ENCODE data around the gene AK9. TPM values are rescaled to one million over a fixed set of nuclear protein-coding genes. Genes with fewer than 3 reads are reported as not detected.

Gene AK9
- total RNA-seq = 1 to 10 TPM; 2.5 to 5.0 TPM
- polyA plus RNA-seq = 1 to 10 TPM; 1.1 to 5.3 TPM

- Histone ChIP-seq H3K36me3 (ENCODE audit: control insufficient read depth in 4 of 4, insufficient read depth in 3 of 4, low read depth in 1 of 4, low read length in 3 of 4) (peaks cover 0 to 4% (median 0%) of the 10 kb centered on the region in 4 donors), H3K27ac (ENCODE audit: low read depth in 1 of 2, low read length in 2 of 2) (peak within 1 kb of the TSS; percentile 83 to 90), H3K9me3 (ENCODE audit: control insufficient read depth in 4 of 4, low read length in 3 of 4) (no peaks in the 10 kb centered on the region), H3K4me1 (ENCODE audit: control insufficient read depth in 4 of 4, insufficient read depth in 4 of 4, low read length in 3 of 4) (peaks cover 0 to 14% (median 13%) of the 10 kb centered on the region in 4 donors), H3K27me3 (ENCODE audit: control insufficient read depth in 4 of 4, insufficient read depth in 4 of 4, low read length in 3 of 4) (no peaks in the 10 kb centered on the region), H3K4me3 (ENCODE audit: low read depth in 1 of 3, low read length in 3 of 3) (peak within 1 kb of the TSS; percentile 82 to 99 (median 98)), H3K9ac (ENCODE audit: low read depth in 1 of 2, low read length in 2 of 2) (peak within 1 kb of the TSS; percentile 69 to 93)
- DNase-seq (ENCODE audit: low spot score) = peak; percentile 91
- TF ChIP-seq REST (IDR thresholded peaks at IDR 0.05) (peak; percentile 48), SP1 (IDR thresholded peaks at IDR 0.05) (peak; percentile 65), NR2F2 (IDR thresholded peaks at IDR 0.05) (peak; percentile 37), ZBTB33 (IDR thresholded peaks at IDR 0.05) (no peak), FOXA1 (IDR thresholded peaks at IDR 0.05) (no peak), YY1 (IDR thresholded peaks at IDR 0.05) (peak; percentile 98), CTCF (IDR thresholded peaks at IDR 0.05; ENCODE audit: low read depth, low read length, missing input control) (no peak), HNF4G (IDR thresholded peaks at IDR 0.05) (no peak), TAF1 (conservative IDR thresholded peaks at IDR 0.05) (peak; percentile 69), RAD21 (IDR thresholded peaks at IDR 0.05) (peak in 1 of 2 donors; percentile 42), FOXA2 (IDR thresholded peaks at IDR 0.05) (no peak), ATF3 (IDR thresholded peaks at IDR 0.05) (no peak), MAX (IDR thresholded peaks at IDR 0.05) (peak; percentile 53), EGR1 (IDR thresholded peaks at IDR 0.05; ENCODE audit: low read depth in 2 of 2) (no peak), JUND (IDR thresholded peaks at IDR 0.05) (no peak), HNF4A (conservative IDR thresholded peaks at IDR 0.05) (peak; percentile 17 to 25), RXRA (IDR thresholded peaks at IDR 0.05) (peak; percentile 44 to 50), GABPA (IDR thresholded peaks at IDR 0.05 in 1 of 2, conservative IDR thresholded peaks at IDR 0.05 in 1 of 2) (peak in 1 of 2 donors; percentile 77)
- under 1% methylated on average over 47 of the region's 47 CpGs for WGBS
Observed at GRCh38 chr6:109690737-109691621, at the start of gene AK9, which contains the start of gene FIG4. Gene AK9, minus strand, starts transcription at chr6:109691202. Its CDS starts 15,457 bp downstream, at chr6:109675745. Gene FIG4, plus strand, starts transcription at chr6:109691296. Its CDS starts 140 bp downstream, at chr6:109691436.
